ENCODE data around the gene ITGA7.

GRCh38 chr12:55670276-55670675 is 37.4 kb downstream of the ITGA7 start:
- no peak for TF ChIP-seq CTCF (IDR thresholded peaks at IDR 0.05)
- TF ChIP-seq POLR2A (IDR thresholded peaks at IDR 0.05): no peak
